ENCODE measurements around the gene ABCA3. TPM values are rescaled to one million over a fixed set of nuclear protein-coding genes. Genes with fewer than 3 reads are reported as not detected.

Gene ABCA3
- total and polyA plus RNA-seq, 2 of the 8 experiments (the other 6 are each of a cell fraction or from before 2014, with no cell fraction given), result 5.7 to 7.9 TPM

DNA sequence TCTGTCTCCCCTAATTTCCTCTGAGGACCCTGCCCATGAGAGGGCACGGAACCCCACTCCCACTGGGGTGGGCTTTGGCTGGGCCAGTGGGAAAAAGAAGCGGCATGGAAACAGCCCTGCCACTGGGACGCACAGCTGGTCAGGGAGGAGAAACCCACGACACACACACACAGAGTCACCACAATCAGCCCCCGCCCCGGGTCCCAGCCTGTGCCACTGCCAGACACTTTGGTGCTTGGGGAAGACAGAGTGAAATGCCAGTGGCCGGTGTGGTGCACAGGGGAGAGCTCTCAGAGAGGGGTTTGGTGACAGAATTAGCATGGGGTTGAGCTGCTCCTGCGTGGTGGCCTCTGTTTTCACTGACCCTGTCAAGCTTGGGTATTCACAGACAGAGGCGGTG lies 41.9 kb downstream of the ABCA3 start:
- no peaks in the 10 kb centered on the region for H3K27me3 ChIP-seq (replicated peaks in 1 of 4; ENCODE audit: control insufficient read depth in 3 of 4, extremely low read depth in 1 of 4, insufficient read depth in 3 of 4, low read length in 3 of 4)
- H2BK120ac ChIP-seq (replicated peaks; ENCODE audit: low read depth, low read length), result no peak overlapping the region
- no peaks in the 10 kb centered on the region for H3K79me2 ChIP-seq (ENCODE audit: control insufficient read depth in 1 of 2, insufficient read depth in 2 of 2, low read length in 2 of 2)
- no peak overlapping the region for H3K9ac ChIP-seq (replicated peaks in 1 of 4; ENCODE audit: extremely low read depth in 1 of 4, low read depth in 3 of 4, low read length in 3 of 4)
- 94% methylated on average over 9 of the region's 9 CpGs; no CpG with 5 or more reads in 1 of the 2 experiments for WGBS, 2 experiments (ENCODE audit: extremely low coverage in 1 of 2, insufficient coverage in 1 of 2, insufficient read length in 1 of 2, insufficient replicate concordance in 2 of 2, low coverage in 1 of 2, low lambda C conversion rate in 2 of 2, missing lambda C conversion rate in 1 of 2)
- no peak overlapping the region for H2BK15ac ChIP-seq (ENCODE audit: low read length)
- H3K23ac ChIP-seq (ENCODE audit: insufficient read length), result no peak overlapping the region
- no peak overlapping the region for H4K91ac ChIP-seq (replicated peaks; ENCODE audit: insufficient read length, low read length)
- FAIRE-seq, result no peak
- H2BK12ac ChIP-seq (ENCODE audit: low read depth, low read length), result no peak overlapping the region
- TF ChIP-seq NANOG (IDR thresholded peaks at IDR 0.05; ENCODE audit: insufficient read depth, low read depth, low read length, poor library complexity, severe bottlenecking) (no peak), YY1 (IDR thresholded peaks at IDR 0.05; ENCODE audit: low read depth, low read length) (no peak), ZNF274 (IDR thresholded peaks at IDR 0.05; ENCODE audit: borderline replicate concordance, extremely low read depth, low read length) (no peak), RBBP5 (IDR thresholded peaks at IDR 0.05; ENCODE audit: borderline replicate concordance, low read depth, low read length) (no peak), TEAD4 (IDR thresholded peaks at IDR 0.05; ENCODE audit: low read depth, low read length) (no peak), CREB1 (IDR thresholded peaks at IDR 0.05) (no peak), KDM1A (IDR thresholded peaks at IDR 0.05; ENCODE audit: borderline replicate concordance, low read length) (no peak)
- H3K27ac ChIP-seq (ENCODE audit: low read depth, low read length), result no peak overlapping the region
- no peaks in the 10 kb centered on the region for H3K23me2 ChIP-seq (ENCODE audit: low read depth, low read length)
- H3K56ac ChIP-seq (replicated peaks; ENCODE audit: insufficient read length, low read depth, low read length), result no peak overlapping the region
- no peaks in the 10 kb centered on the region for H3K9me3 ChIP-seq (ENCODE audit: insufficient read depth in 2 of 2, low read depth in 1 of 2, low read length in 1 of 2)
- no peak overlapping the region for H3K4me3 ChIP-seq (ENCODE audit: extremely low read depth in 1 of 4, insufficient read depth in 2 of 4, low read depth in 3 of 4, low read length in 4 of 4)
- H3K18ac ChIP-seq (ENCODE audit: extremely low read depth, low read length), result no peak overlapping the region
- peaks cover 0 to 4% (median 1%) of the 10 kb centered on the region in 4 experiments; a peak in 3 of 7 replicates for H3K4me1 ChIP-seq (replicated peaks in 1 of 4; ENCODE audit: control insufficient read depth in 3 of 4, insufficient read depth in 4 of 4, low read length in 3 of 4)
- no peaks in the 10 kb centered on the region for H3K79me1 ChIP-seq (ENCODE audit: low read depth, low read length)
- H3K4me2 ChIP-seq (ENCODE audit: insufficient read depth in 1 of 2, low read depth in 2 of 2, low read length in 2 of 2), result no peak overlapping the region
- no peaks in the 10 kb centered on the region for H4K20me1 ChIP-seq (replicated peaks in 1 of 2; ENCODE audit: control insufficient read depth in 1 of 2, insufficient read depth in 2 of 2, low read length in 2 of 2)
- no peak overlapping the region for H2AK5ac ChIP-seq (ENCODE audit: low read depth, low read length)
- no peak overlapping the region for H2BK20ac ChIP-seq (ENCODE audit: low read length)
- no peak overlapping the region for H3K14ac ChIP-seq (ENCODE audit: insufficient read length)
- DNase-seq (ENCODE audit: low read depth in 1 of 2, low spot score in 2 of 2), result no peak
- no peak overlapping the region for H2BK5ac ChIP-seq (ENCODE audit: low read depth, low read length)
- no peak overlapping the region for H4K5ac ChIP-seq (ENCODE audit: insufficient read length, low read depth, low read length)
- ChIA-PET CTCF (ENCODE audit: partially characterized antibody) (interaction anchor here (0.5 to 3.4 kb wide), 5 partner anchors 11 to 1320 kb away, joined by 3 to 16 read pairs (median 3); no protein-coding TSS in a partner anchor), POLR2A (ENCODE audit: partially characterized antibody) (no interaction called here)
- no peak overlapping the region for H3K4ac ChIP-seq (replicated peaks; ENCODE audit: insufficient read length, low read depth, low read length)
- H4K8ac ChIP-seq (ENCODE audit: extremely low read depth, insufficient read depth, low read length), result peak overlapping the region; percentile 22; the same call in 1 of the 2 replicates
- no peak overlapping the region for H2AFZ ChIP-seq (ENCODE audit: low read length)
- no peaks in the 10 kb centered on the region; a peak in 1 of 8 replicates for H3K36me3 ChIP-seq (ENCODE audit: control insufficient read depth in 2 of 4, insufficient read depth in 4 of 4, low read length in 3 of 4)

Measured in H1 (cell line).